A172 (cell line): ENCODE data around the gene SARS2. TPM values are rescaled to one million over a fixed set of nuclear protein-coding genes. Genes with fewer than 3 reads are reported as not detected.
"Not testable (repeated sequence)": the region's sequence is repeated elsewhere in the genome, so short reads cannot be mapped to it uniquely, and the experiment has no call there.

Experiments used
- DNase-seq: peaks from one replicate; pipeline ENCODE4 v3.0.0-alpha.2; 2015; ENCODE audit warnings: low spot score
- total RNA-seq: library from RNA; depleted of rRNA; stranded (reverse); fragments of >200 nt; shearing (Covaris generic); gene quantifications from 2 replicates; pipeline ENCODE4 v1.2.3, GENCODE V29; 2014

Gene SARS2
- total RNA-seq, 1 experiment from 2014 or later = 19.8 TPM

GRCh38 chr19:38892841-38893240 is 37.7 kb downstream of the SARS2 start:
- no peak for DNase-seq

- DNase-seq = no peak
Measured at GRCh38 chr19:38891771-38892170, 38.8 kb downstream of the SARS2 start.

GRCh38 chr19:38890686-38891085 is 39.9 kb downstream of the SARS2 start:
- no peak for DNase-seq

GRCh38 chr19:38889803-38890202 is 40.8 kb downstream of the SARS2 start:
- no peak for DNase-seq

- no peak for DNase-seq
Measured at GRCh38 chr19:38888876-38889275, 41.7 kb downstream of the SARS2 start.

- DNase-seq = not testable (repeated sequence)
Measured at GRCh38 chr19:38884691-38885090, 45.9 kb downstream of the SARS2 start.

DNA sequence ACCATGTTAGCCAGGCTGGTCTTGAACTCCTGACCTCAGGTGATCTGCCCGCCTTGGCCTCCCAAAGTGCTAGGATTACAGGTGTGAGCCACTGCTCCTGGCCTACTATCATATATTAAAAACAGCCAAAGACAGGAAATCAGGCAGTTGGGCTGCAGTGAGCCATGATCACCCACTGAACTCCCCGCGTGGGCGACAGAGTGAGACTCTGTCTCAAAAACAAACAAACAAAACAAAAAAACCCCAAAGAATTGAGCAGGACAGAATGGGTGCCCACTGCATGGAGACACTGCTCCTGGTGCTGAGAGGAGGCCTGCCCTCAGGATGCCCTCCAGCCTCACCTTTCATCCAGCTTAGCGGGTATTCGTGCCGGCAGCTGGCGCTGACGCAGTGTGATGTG is 47.3 kb downstream of the SARS2 start:
- no peak for DNase-seq

GRCh38 chr19:38880882-38881609 is 49.5 kb downstream of the SARS2 start:
- no peak for DNase-seq

DNA sequence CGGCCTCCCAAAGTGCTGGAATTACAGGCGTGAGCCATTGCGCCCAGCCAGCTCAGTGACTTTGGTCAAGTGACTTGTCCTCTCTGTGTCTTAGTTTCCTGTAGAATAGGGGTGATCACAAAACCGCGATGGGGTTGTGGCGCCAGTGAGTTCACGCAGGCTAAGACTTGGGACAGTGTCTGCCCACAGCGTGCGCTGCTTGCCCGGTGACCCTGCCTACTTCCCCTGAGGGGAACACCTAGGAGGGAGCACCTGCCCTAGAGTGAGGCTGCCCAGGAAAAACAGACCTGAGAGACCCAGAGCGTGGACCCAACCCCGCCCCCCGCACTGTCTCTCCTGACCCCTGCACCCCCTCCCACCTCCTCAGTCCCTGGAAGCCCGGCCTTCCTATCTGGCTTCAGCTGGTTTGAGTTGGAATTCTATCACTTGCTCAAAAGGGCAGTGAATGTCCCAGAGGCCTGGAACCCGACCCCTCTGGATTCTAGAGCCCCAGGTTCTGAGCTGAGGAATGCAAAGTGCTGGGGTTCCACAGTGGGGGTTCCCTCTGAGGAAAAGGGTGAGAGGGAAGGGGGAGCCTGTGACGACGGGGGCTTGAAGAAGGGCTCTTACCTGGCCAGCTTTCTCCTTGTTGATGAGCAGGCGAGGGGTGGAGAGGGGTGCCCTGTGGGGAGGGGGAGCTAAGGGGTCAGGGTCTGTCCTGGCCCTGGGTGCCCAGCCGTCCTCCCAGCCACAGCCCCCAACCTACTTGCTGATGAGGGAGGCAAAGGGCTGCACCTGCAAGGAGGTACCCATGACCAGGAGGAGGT is 50.3 kb downstream of the SARS2 start:
- no peak for DNase-seq

DNA sequence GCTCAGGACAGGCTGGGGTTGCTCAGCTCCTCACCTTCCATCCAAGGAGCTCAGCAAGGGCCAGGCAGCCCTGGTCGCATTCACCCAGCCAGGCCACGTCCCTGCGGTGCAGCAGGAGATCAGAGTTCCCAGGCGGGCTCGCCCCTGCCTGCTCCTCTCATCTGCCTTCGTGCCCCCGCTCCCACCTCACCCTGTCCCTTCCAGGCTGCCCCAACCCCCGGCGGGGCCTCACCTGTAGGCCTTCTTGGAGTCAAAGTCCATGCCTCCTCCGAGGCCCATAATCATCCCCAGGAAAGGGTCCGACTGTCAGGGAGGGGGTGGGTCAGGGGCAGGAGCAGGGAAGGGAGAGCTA is 51.2 kb downstream of the SARS2 start:
- no peak for DNase-seq

DNA sequence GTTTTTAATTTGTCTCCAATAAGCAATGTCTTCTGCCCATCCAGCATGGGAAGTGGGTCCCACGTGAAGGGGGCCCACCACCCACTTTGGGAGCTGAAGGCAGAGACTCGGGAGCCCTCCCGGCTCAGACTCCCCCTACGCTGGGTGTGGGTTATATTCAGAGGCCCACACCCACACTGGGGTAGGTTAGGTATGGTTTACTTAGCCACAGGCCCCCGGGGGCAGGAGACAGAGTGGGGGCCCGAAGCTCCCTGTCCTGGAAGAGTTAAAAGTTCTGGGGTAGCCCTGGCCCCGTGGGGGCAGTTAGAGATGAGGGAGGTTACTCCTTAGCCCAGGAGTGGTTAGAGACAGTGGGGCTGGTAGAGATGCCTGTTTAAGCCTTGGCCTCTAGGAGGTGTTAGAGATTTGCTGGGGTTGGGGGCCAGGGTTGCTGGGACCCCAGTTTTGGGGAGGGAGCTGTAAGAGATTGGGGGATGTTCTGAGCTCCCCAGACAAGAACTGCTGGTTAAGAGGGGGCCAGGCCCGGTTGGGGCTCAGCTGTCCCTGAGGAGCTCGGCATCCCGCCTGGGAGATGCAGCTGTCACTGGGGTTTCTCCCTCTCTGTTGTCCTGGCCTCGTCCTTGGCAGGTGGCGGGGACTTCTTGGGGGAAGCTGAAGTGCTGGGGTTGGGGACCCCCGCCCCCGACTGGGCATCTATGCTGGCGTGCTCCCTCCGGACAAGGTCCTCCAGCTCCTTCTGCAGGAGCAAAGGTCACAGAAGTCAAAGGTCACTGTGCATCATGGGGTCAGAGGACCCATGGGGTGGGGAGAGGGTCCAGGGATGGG is 51.8 kb downstream of the SARS2 start:
- no peak for DNase-seq

GRCh38 chr19:38877781-38878574 is 52.6 kb downstream of the SARS2 start, which contains the start of gene RINL:
Gene RINL, minus strand, starts transcription at chr19:38878275. Its CDS starts 1,533 bp downstream, at chr19:38876742.
- DNase-seq = no peak

DNA sequence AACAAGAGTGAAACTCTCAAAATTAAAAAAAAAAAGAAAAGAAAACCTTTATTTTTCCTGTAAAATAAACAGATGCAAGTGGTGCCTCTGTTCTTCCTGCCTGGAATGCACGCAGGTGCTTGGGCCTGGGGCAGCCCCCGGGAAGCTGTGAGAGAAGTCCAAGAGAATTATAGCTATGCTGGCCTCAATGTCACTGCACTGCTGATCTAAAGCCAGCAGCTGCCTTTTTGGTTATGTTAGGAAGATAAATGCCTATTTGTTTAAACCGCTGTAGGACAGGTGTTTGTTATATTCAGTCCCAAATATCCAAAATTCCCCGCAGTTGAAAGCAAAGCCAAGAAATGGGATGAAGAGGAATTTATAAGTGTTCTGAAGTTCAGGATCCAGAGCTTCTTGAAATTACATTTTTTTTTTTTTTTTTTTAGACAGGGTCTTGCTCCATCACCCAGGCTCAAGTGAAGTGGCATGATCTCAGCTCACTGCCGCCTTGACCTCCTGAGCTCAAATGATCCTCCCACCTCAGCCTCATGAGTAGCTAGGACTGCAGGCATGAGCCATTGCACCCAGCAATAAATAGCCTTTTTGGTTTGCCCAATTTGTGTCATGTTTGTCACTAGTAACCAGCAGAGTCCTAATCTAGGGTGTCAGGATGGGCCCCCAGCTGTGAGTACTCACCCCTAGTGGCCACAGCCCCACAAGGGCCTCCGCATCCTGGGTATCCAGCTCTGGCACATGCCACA is 54.7 kb downstream of the SARS2 start:
- no peak for DNase-seq

- DNase-seq = not testable (repeated sequence)
Measured at GRCh38 chr19:38873400-38873799, 57.2 kb downstream of the SARS2 start.

- no peak for DNase-seq
Measured at GRCh38 chr19:38870612-38871011, 60.0 kb downstream of the SARS2 start.

DNA sequence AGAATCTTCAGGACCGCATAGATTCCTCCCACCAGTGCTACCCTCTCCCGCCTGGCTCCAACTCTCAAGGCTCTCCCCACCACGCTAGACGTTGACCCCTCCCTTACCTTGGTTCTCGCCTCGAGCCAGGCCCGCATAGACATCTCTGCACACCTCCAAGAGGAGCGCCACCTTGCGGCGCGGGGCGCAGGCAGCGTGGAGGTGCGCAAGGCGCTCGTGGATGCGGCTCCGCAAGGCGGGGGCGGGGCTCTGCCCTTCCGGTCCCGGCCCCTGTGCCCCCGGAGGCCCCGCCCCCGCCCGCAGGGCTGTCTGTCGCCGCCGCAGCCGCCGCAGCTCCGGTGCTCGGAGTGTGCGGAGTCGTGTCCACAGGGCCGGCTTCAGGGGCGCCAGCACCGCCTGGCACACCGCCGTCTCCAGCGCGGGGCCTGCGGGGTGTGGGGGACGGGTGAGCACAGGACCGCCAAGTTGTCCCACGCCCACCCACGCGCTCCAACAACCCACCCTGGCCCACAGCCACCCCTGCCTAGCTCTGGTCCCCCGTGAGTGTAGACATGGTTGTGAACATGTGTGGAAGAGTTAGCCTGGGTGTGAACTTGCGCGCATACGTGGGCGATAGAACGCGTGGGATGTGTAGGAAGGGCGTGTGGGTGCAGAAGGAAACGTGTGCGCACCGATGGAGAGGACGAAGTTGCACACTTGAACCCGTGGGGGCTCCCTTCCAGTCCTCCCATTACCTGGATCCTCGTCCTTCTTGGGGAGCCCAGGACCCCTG is 60.5 kb downstream of the SARS2 start:
- DNase-seq = no peak

- DNase-seq = no peak
Measured at GRCh38 chr19:38869160-38869835, 61.3 kb downstream of the SARS2 start.

DNA sequence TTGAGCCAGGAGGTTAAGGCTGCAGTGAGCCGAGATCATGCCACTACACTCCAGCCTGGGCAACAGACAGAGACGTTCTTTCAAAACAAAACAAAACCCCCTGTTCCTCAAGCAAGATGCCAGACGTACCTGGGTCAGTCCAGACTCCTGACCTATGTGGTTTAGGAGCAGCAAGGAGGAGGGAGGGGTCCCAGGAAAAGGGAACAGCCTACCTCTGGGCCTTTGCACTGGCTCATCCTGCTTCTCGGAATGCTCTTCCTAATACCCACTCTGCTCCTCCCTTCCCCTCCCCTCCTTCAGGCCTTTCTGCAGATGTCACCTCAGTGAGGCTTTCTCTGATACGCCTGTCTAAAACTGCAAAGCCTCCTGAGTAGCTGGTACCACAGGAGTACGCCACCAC is 62.0 kb downstream of the SARS2 start:
- no peak for DNase-seq

DNA sequence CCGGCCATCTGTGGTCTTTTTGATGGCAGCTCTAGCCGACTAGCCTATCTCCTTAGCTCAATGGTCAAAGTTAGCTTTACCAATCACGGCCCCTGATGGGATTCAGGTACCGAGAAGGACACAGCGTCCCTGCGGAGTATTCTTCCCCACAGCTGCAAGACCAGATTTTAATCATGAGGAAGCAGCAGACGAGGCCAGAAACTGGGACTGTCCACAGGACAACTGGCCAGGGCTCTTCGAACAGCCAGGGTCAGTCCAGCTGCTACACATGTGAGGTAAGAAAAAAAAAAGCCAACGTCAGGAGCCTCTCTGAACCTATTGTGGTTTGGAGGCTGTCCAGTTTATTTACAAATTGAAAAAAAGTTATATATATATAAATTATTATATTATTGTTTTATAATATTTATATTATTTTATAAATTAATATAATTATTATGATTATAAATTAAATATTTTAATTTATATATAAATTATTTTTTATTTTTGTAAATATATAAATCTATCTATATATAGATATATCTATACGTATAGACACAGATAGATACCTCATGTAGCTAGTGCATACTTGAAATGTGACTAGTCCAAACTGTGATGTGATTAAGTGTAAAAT is 63.3 kb downstream of the SARS2 start:
- no peak for DNase-seq
